Skin epidermis (tissue), 12 donors: ENCODE measurements around the gene DCANP1.

ENCODE experiments used
- H3K27ac ChIP-seq, 21 experiments: fragments of 200-600 bp; sonication (generic) in 11 of 21; one replicate each; pipeline ENCODE4 v1.5.0; 2020; ENCODE audit warnings: mild to moderate bottlenecking in 3 of 21, inconsistent platforms in 2 of 21, moderate library complexity in 2 of 21
- H3K4me3 ChIP-seq, 7 experiments: fragments of 200-600 bp; sonication (generic) in 2 of 7; one replicate each; pipeline ENCODE4 v1.5.0; 2020; ENCODE audit warnings: inconsistent platforms in 2 of 7, mild to moderate bottlenecking in 2 of 7, moderate library complexity in 1 of 7

Gene DCANP1

DNA sequence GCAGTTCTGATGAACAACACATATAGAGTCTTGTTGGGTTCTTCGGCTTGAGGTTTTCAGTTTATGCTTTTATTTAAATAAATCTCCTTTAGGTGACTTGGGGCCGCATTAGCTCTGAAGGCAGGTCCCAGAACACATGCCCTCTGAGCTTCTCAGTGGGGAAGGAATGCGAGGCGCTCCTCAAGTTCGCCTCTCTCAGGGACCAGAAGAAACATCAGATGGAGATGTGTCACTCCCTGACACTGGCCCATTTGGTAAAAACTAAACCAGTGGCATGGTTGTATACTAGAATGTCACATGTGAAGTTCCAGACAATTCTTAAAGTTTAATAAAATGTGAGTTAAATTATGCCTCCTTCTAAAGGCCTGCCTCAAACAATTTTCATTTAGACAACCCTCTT lies 50.1 kb downstream of the DCANP1 start:
- peak overlapping the region in 1 of 7 experiments; percentile 2 for H3K4me3 ChIP-seq
- H3K27ac ChIP-seq: peak overlapping the region in 15 of 21 experiments; percentile 5 to 97 (median 62)

DNA sequence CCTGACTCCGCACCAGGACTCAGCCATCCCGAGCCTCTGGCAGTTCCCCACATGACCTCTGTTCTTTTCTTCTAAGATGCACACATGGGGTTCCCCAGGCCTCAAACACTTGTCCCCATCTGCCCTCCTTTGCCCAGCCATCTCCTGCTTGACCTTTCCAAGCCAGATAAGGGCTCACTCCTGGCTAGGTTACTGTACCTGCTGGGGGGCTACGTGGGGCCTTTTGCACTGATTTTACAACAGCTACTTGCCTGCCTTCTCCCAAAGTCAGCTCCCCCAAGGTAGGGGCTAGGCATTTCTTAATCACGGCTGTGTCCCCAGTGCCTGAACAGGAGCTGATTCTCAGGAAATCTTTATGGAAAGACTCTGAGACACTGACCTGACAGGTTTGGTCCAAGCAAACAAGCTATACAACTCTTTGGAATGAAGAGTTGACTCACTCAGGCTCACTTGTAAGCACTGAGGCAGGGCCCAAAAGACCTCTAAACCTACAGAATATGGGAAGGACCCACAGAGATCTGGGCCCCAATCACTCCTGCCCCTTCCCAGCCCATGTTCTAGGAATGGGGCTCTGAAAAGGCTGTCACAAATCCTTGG lies 50.6 kb downstream of the DCANP1 start:
- Histone ChIP-seq H3K4me3 (no peak overlapping the region), H3K27ac (peak overlapping the region in 17 of 21 experiments; percentile 3 to 97 (median 56))

DNA sequence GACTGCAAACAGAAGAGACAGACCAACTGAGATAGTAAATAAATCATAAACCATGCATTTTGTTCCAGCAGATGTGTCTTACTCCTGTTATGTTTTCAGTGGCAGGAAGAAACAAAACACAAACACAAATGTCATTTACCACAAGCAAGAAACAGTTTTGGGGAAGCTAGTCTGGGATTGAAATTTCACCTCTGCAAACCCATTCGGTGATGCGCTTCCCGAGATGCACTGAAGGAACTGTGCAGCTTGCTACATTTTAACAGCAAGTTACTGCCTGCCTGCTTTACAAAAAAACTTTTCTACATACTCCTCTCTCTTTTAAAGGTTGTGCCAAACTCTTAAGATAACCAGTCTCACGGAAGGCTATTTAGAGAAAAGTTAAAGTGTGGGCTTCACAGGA lies 51.3 kb downstream of the DCANP1 start:
- H3K27ac ChIP-seq: peak overlapping the region in 12 of 21 experiments; percentile 3 to 97 (median 62)
- no peak overlapping the region for H3K4me3 ChIP-seq

DNA sequence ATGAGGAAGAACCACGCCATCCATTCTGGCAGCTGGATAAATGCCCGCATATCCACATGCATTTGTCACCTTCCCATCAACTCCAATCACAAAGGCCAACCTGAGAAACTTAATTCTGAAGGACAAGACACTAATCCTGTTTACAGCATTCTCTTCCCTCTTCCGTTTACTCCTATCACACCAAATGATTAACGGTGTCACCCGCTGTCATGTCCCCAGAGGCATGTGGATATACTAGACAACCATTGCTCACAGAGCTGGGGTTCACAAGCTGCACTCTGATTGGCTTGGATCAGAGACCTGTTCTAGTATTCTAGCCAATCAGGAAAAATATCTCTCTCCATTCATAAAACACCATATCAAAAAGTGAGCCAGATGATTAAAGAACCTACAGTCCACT lies 51.7 kb downstream of the DCANP1 start:
- peak overlapping the region in 2 of 21 experiments; percentile 62 to 92 for H3K27ac ChIP-seq

More for the DNA sequence above, 51.7 kb downstream of the DCANP1 start:
- H3K4me3 ChIP-seq: no peak overlapping the region
